Measurements from ENCODE around the gene EMILIN2. TPM values are rescaled to one million over a fixed set of nuclear protein-coding genes. Genes with fewer than 3 reads are reported as not detected.

EMILIN2 gene
- total RNA-seq, 1 experiment from 2014 or later: 3.0 TPM

- no peak for DNase-seq (ENCODE audit: low spot score)
Measured at GRCh38 chr18:2878656-2879330, 32.0 kb downstream of the EMILIN2 start.

DNA sequence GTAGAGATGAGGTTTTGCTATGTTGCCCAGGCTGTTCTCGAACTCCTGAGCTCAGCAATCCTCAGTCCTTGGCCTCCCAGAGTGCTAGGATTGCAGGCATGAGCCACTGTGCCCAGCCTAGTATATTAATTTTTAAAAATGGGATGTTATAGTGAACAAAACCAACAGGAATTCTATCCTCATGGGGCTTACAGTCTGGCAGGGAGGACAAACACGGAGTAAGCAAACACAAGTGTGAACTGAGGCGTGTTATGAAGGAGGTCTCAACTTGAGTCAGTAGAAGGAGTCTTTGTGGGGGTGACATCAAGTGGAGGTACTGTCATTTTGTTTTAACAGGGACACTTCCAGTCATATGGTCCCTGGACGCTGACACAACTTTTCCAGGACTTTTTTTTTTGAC, 33.1 kb downstream of the EMILIN2 start:
- DNase-seq (ENCODE audit: low spot score): no peak

DNA sequence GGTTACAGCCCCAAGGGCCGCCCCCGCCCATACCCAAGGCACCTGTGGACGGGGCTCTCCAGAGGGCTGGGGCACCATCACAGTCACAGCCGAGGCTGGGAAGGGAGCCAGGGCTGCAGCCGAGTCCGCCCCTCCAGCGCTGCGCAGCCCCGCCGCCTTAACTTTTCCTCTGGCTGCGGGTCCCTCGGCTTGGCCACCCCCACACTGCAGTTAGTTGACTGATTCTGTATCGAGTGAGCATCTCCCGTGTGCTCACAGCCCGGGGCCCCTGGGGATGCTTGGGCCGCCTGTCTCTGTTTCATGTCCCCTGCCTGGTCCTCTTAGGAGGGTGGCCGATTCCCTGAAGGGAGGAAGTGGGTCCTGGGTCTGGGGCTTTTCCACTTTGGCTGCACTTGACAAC, 33.7 kb downstream of the EMILIN2 start:
- DNase-seq (ENCODE audit: low spot score): no peak

DNA sequence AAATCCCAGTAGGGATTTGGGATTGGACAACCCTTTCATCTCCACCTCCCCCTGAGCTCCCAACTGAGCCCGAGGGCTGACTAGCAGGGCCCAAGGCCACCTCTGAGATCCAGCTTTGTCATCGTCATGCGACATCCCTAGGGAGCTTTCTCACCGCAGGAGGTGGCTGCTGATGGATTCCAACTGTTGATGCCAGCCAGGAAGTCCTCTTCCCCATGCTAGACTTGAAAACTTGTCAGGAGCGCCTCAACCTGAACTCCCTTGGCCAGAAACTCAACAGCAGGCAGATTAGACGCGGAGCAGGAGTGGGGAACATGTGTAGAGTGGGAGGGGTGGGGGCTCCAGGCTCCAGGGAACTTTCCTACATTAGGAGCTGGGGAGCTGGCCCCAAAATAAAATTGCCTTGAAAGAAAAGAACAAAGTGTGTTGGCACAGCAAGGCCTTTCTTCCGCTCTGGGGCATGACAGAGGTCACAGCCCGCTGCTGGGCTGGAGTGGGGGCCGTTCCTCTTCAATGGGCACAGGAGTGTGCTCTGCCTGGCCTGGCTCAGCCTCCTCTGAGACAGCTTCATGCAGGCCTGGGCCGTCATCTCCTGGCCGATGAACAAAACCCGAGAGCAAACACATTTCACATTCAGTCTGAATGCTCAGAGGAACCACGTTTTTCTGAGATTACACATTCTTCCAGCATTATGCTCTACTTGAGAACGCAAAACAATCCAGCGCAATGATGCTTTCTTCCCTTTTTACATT, 34.5 kb downstream of the EMILIN2 start:
- no peak for DNase-seq (ENCODE audit: low spot score)

DNA sequence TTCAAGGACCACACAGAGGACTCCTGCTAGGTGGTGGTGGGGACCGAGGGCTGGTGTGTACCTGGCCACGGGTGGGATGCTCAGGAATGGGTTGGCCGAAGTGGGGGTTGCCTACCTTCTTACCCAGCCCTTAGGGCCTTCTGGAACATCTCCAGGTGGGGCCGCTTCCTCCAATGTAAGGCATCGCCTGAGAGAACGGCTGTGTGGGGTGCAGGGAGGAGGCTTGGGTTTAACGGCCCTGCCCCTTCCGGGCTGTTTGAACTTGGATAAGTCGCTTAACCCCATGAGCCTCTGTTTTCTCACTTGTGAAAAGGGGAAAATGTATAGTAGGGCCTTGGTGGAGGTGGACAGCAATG, 35.0 kb downstream of the EMILIN2 start:
- DNase-seq (ENCODE audit: low spot score): no peak

DNA sequence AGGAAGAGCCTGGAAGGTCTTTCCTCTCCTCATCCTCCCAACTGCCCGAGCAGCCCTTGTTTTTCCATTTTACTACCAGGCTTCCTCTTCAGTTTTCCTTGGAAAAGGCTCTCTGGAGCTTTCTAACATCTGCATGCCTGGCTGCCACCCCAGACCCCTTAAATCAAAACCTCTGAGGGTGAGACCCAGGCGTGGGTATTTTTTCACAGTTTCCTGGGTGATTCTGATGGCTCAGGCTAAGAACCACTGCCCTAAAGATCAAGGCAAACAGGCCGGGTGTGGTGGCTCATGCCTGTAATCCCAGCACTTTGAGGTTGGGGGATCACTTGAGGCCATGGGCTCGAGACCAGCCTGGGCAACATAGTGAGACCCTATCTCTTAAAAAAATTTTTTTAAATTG, 35.4 kb downstream of the EMILIN2 start:
- no peak for DNase-seq (ENCODE audit: low spot score)

- no peak for DNase-seq (ENCODE audit: low spot score)
Measured at GRCh38 chr18:2883076-2883735, 36.4 kb downstream of the EMILIN2 start.

GRCh38 chr18:2884706-2885285, 38.0 kb downstream of the EMILIN2 start:
- DNase-seq (ENCODE audit: low spot score): no peak

GRCh38 chr18:2887470-2887869, 40.7 kb downstream of the EMILIN2 start:
- no peak for DNase-seq (ENCODE audit: low spot score)

DNA sequence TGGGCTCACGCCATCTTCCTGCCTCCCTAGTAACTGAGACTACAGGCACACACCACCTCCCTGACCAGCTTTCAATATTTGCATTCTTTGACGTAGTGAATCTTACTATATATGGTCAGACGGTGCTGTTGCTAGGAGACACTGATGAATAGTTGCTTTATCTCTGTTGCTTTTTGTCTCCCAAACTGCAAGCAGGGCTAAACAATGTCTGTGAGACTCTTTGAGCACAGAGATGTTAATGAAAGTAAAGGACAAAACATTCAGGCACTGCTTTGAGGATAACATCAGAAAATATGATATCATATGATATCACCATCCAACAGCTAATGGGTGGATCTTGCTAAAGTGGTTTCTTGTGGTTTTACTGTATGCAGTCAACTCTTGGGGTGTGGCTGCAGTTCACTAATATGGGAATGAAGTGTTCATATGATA, 43.0 kb downstream of the EMILIN2 start:
- no peak for DNase-seq (ENCODE audit: low spot score)

GRCh38 chr18:2890606-2891005, 43.8 kb downstream of the EMILIN2 start:
- DNase-seq (ENCODE audit: low spot score): no peak

- no peak for DNase-seq (ENCODE audit: low spot score)
Measured at GRCh38 chr18:2891526-2892431, 45.0 kb downstream of the EMILIN2 start.

- no peak for DNase-seq (ENCODE audit: low spot score)
Measured at GRCh38 chr18:2893056-2893455, 46.2 kb downstream of the EMILIN2 start.

- no peak for DNase-seq (ENCODE audit: low spot score)
Measured at GRCh38 chr18:2893676-2894075, 46.9 kb downstream of the EMILIN2 start.

DNA sequence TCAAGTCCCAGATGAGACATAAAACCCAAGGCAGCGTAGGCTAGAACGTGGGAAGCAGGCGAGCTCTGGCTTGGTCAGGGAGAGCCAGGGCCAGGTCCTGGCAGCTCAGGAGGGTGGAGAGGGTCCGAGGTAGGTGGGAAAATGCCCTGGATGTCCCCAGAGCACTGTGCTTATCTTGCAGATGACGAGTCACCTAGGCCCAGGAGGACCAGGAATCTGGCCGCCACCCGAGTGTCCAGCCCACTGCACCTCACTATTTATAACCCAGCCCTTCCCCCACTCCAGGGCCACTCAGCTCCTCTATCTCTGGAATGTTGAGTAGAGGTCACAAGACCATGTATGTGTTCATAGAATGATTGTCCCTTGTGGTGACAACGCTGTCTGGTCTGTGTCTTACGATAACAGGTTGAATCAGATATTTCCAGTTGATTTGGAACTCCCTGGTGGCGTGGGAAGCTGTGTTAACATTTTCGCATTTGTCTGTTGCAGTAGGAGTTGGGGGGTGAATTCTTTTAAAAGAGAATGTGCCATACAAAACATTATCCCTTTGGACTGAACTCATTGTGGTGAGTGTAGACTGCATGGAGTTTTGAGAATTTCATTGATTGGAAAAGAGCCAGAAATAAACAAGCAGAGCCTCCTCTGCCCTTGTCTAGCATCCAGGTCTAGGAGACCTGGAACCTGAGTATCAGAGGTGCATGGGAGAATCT, 47.5 kb downstream of the EMILIN2 start:
- no peak for DNase-seq (ENCODE audit: low spot score)

DNA sequence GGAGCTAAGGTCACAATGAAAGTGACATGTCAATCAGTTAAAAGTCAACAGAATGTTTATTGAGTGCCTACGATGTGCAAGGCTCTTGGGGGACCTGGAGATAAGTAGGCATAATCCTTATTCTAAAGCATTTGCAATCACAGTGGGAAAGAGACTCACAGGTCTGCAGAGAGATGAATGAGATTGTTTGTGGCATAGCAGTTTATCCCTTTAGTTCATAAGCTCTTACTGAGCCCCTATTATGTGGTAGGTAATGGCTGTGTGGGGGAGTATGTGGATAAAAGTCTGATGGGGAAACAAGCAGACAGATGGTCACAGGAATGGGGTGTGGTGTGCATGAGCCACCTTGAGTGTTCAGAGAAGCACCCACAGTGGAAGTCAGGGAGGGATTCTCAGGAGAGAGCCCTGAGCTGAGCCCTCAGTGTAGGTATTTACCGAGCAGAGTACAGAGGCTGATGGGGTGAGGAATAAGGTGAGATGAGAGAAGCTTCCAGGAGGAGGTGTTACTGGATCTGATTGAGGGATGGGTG, 48.1 kb downstream of the EMILIN2 start:
- no peak for DNase-seq (ENCODE audit: low spot score)

DNA sequence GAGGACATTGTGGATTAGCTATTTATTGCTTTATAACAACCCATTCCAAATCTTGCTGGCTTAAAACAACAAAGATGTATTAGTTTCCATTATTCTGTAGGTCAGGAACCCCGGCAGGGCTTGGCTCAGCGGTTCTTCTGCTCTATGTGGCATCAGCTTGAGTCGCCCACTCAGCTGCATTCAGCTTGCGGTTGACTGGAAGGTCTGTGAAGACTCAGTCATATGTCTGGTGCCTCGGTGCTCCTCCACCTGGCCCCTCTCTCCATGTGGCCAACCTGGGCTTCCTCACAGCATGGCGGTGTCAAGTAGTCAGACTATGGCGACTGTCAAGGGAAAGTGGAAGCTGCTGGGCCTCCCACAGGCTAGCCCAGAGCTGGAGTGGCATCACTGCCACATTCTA, 48.6 kb downstream of the EMILIN2 start:
- DNase-seq (ENCODE audit: low spot score): no peak

- DNase-seq (ENCODE audit: low spot score): no peak
Measured at GRCh38 chr18:2896990-2897389, 50.2 kb downstream of the EMILIN2 start.

GRCh38 chr18:2897448-2898185, 50.8 kb downstream of the EMILIN2 start:
- no peak for DNase-seq (ENCODE audit: low spot score)

DNA sequence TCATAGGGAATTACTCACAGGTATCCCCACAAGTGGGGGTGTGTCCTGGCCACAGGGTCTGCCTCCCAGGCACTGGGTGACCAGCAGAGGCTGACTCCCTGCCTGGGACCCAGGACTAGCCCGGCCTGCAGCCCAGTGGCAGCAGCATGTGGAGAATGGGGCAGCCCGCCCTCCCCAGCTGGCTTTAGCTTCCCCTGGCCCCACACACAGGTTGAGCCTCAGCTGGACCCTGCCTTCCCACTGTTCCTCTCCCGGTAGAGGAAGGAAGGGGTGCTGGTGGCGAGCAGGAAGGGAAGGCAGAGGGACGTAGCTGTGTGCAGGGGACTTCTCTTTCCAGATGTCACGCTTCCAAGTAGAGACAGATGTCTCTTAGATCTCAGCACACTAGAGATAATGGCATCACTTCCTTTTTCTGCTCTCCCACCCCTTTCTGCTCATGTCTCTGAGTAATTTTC, 51.4 kb downstream of the EMILIN2 start:
- DNase-seq (ENCODE audit: low spot score): no peak

Measured in H4 (cell line).